Endothelial cell of umbilical vein (primary cell): ENCODE data around the gene GPN1. TPM values are rescaled to one million over a fixed set of nuclear protein-coding genes. Genes with fewer than 3 reads are reported as not detected.

Experiments used
- polyA plus RNA-seq, 4 experiments: library from polyadenylated mRNA; depleted of rRNA in 3 of 4; stranded (reverse) in 3 of 4; unstranded in 1 of 4; fragments of >200 nt; gene quantifications; 2 replicates each; pipeline versions ENCODE4 v1.2.1 to v1.2.3, GENCODE V29; 2011 to 2012; ENCODE audit warnings: missing spikeins in 1 of 4
- small RNA-seq: library from RNA; depleted of rRNA; stranded (forward); fragments of <200 nt; gene quantifications from one replicate; pipeline ENCODE3, GENCODE V24; 2012; ENCODE audit warnings: low replicate concordance, low read depth; ENCODE audit not compliant: insufficient read depth, insufficient read length
- total RNA-seq: library from RNA; stranded (reverse); gene quantifications from 2 replicates; pipeline ENCODE4 v1.2.3, GENCODE V29; 2021

Gene GPN1
- total and polyA plus RNA-seq, 2 donors (not counting 3 experiments of a cell fraction or from before 2014, with no cell fraction given): 35.4 to 45.5 TPM

Small RNA genes lying within 50 kb of the gene (small RNA-seq; reads per million reads assigned to genes)
- not detected for gene RF00340

Other genes with a start within 250 kb of the GPN1 start
- gene ZNF513, start 248.3 kb upstream of the GPN1 start, total RNA-seq: 19.0 and 20.7 TPM in 2 replicates
- 30.6 and 43.2 TPM in 2 replicates for gene ZNF513, start 248.3 kb upstream of the GPN1 start, polyA plus RNA-seq
- 131 and 135 TPM in 2 replicates for gene PPM1G, start 219.5 kb upstream of the GPN1 start, total RNA-seq
- gene PPM1G, start 219.5 kb upstream of the GPN1 start, polyA plus RNA-seq: 38.3 and 48.1 TPM in 2 replicates
- 118 and 130 TPM in 2 replicates for gene NRBP1, start 200.4 kb upstream of the GPN1 start, total RNA-seq
- 169 and 190 TPM in 2 replicates for gene NRBP1, start 200.4 kb upstream of the GPN1 start, polyA plus RNA-seq
- gene KRTCAP3, start 186.7 kb upstream of the GPN1 start, total RNA-seq: 4.0 and 4.6 TPM in 2 replicates
- 2.1 and 2.2 TPM in 2 replicates for gene KRTCAP3, start 186.7 kb upstream of the GPN1 start, polyA plus RNA-seq
- 34.1 and 35.6 TPM in 2 replicates for gene IFT172, start 139.3 kb upstream of the GPN1 start, total RNA-seq
- 25.8 and 29.4 TPM in 2 replicates for gene IFT172, start 139.3 kb upstream of the GPN1 start, polyA plus RNA-seq
- 15.5 and 20.0 TPM in 2 replicates for gene FNDC4, start 133.8 kb upstream of the GPN1 start, total RNA-seq
- 19.0 and 22.3 TPM in 2 replicates for gene FNDC4, start 133.8 kb upstream of the GPN1 start, polyA plus RNA-seq
- 0.27 and 1.2 TPM in 2 replicates for gene GCKR, start 132.2 kb upstream of the GPN1 start, total RNA-seq
- gene GCKR, start 132.2 kb upstream of the GPN1 start, polyA plus RNA-seq: 0.33 and 0.52 TPM in 2 replicates
- 28.0 and 37.0 TPM in 2 replicates for gene ZNF512, start 46.0 kb upstream of the GPN1 start, total RNA-seq
- 13.1 and 17.8 TPM in 2 replicates for gene ZNF512, start 46.0 kb upstream of the GPN1 start, polyA plus RNA-seq
- gene CCDC121, start within 50 bp of the GPN1 start, total RNA-seq: 1.7 and 3.3 TPM in 2 replicates
- 0.92 and 1.2 TPM in 2 replicates for gene CCDC121, start within 50 bp of the GPN1 start, polyA plus RNA-seq
- 30.2 and 30.3 TPM in 2 replicates for gene SUPT7L, start 34.6 kb downstream of the GPN1 start, total RNA-seq
- 39.3 and 44.5 TPM in 2 replicates for gene SUPT7L, start 34.6 kb downstream of the GPN1 start, polyA plus RNA-seq
- gene SLC4A1AP, start 34.8 kb downstream of the GPN1 start, total RNA-seq: 26.2 and 28.4 TPM in 2 replicates
- 9.1 and 9.5 TPM in 2 replicates for gene SLC4A1AP, start 34.8 kb downstream of the GPN1 start, polyA plus RNA-seq
- gene MRPL33, start 142.7 kb downstream of the GPN1 start, total RNA-seq: 96.7 and 97.4 TPM in 2 replicates
- 22.7 and 36.1 TPM in 2 replicates for gene MRPL33, start 142.7 kb downstream of the GPN1 start, polyA plus RNA-seq